IMR-90 (cell line): ENCODE measurements around the gene PHPT1. TPM values are rescaled to one million over a fixed set of nuclear protein-coding genes. Genes with fewer than 3 reads are reported as not detected.
A peak's percentile ranks its signal among the peaks of the same experiment; 100 is the strongest.

Experiments
- ATAC-seq: fragments of 200-7000 bp; cut with Tn5 transposase; 2 replicates; pipeline ENCODE4 v1.9.1; 2020; ENCODE audit warnings: low read depth, mild to moderate bottlenecking, moderate library complexity
- BruUV-seq: library from RNA; stranded (reverse); fragments of 400-500 nt; replicated peaks from 2 replicates; lab custom pipeline; 2021; lab: Mats Ljungman, UMichigan
- CTCF ChIA-PET: fragments of 300-600 bp; formaldehyde crosslinking; extraction: SDS; loops from one replicate; lab custom pipeline; 2021; ENCODE audit warnings: antibody characterized with exemption; lab: Yijun Ruan, JAX
- POLR2A ChIA-PET: fragments of 300-600 bp; sonication (Branson Sonifier 250); formaldehyde crosslinking; loops from one replicate; lab custom pipeline; 2022; ENCODE audit warnings: antibody characterized with exemption; ENCODE audit not compliant: unreplicated experiment; lab: Charles Lee
- DNase-seq: peaks from one replicate; pipeline ENCODE4 v3.0.0; 2013
- H2AFZ ChIP-seq: replicated peaks from 2 replicates; pipeline ENCODE3; 2013; ENCODE audit warnings: low read length, mild to moderate bottlenecking; ENCODE audit not compliant: poor library complexity
- H2AK5ac ChIP-seq: 2 replicates; pipeline ENCODE4 v1.6.1; 2013; ENCODE audit warnings: low read depth, low read length, inconsistent platforms
- H2AK9ac ChIP-seq: replicated peaks from 2 replicates; pipeline ENCODE3; 2013; ENCODE audit warnings: mild to moderate bottlenecking, low read depth, low read length, moderate library complexity; ENCODE audit not compliant: poor library complexity
- H2BK120ac ChIP-seq: 2 replicates; pipeline ENCODE4 v1.6.1; 2013; ENCODE audit warnings: low read depth, low read length, inconsistent platforms
- H2BK15ac ChIP-seq: 3 replicates; pipeline ENCODE4 v1.6.1; 2013; ENCODE audit warnings: low read depth, low read length, inconsistent platforms
- H2BK20ac ChIP-seq: 2 replicates; pipeline ENCODE4 v1.6.1; 2013; ENCODE audit warnings: low read depth, mild to moderate bottlenecking, inconsistent platforms, low read length, moderate library complexity
- H2BK5ac ChIP-seq: 2 replicates; pipeline ENCODE4 v1.6.1; 2013; ENCODE audit warnings: mild to moderate bottlenecking, low read depth, low read length, inconsistent platforms; ENCODE audit not compliant: poor library complexity, severe bottlenecking
- H3K14ac ChIP-seq: replicated peaks from 2 replicates; pipeline ENCODE4 v1.6.1; 2013; ENCODE audit warnings: low read depth, low read length, inconsistent platforms
- H3K18ac ChIP-seq: 2 replicates; pipeline ENCODE4 v1.6.1; 2013; ENCODE audit warnings: low read depth, low read length, control low read depth
- H3K23ac ChIP-seq: 2 replicates; pipeline ENCODE4 v1.6.1; 2013; ENCODE audit warnings: low read depth, low read length, inconsistent platforms
- H3K27ac ChIP-seq: 2 replicates; pipeline ENCODE4 v1.5.1; 2013; ENCODE audit warnings: mild to moderate bottlenecking, control low read depth, low read length; ENCODE audit not compliant: insufficient read depth
- H3K27me3 ChIP-seq: 2 replicates; pipeline ENCODE4 v1.6.1; 2013; ENCODE audit warnings: low read length; ENCODE audit not compliant: control insufficient read depth, insufficient read depth
- H3K36me3 ChIP-seq: 2 replicates; pipeline ENCODE4 v1.6.1; 2013; ENCODE audit warnings: low read length, mixed read lengths; ENCODE audit not compliant: control insufficient read depth, insufficient read depth
- H3K4ac ChIP-seq: 2 replicates; pipeline ENCODE4 v1.6.1; 2013; ENCODE audit warnings: low read depth, low read length, inconsistent platforms
- H3K4me1 ChIP-seq: 2 replicates; pipeline ENCODE4 v1.6.1; 2013; ENCODE audit warnings: low read length, mixed read lengths; ENCODE audit not compliant: control insufficient read depth, insufficient read depth
- H3K4me2 ChIP-seq: 2 replicates; pipeline ENCODE4 v1.6.1; 2013; ENCODE audit warnings: low read depth, mild to moderate bottlenecking, control low read depth, low read length, moderate library complexity
- H3K4me3 ChIP-seq: 2 replicates; pipeline ENCODE4 v1.5.1; 2013; ENCODE audit warnings: low read depth, mild to moderate bottlenecking, control low read depth, low read length, moderate library complexity; ENCODE audit not compliant: insufficient read depth
- H3K56ac ChIP-seq: 2 replicates; pipeline ENCODE4 v1.6.1; 2013; ENCODE audit warnings: low read length, inconsistent platforms; ENCODE audit not compliant: insufficient read depth; ENCODE audit errors: extremely low read depth
- H3K79me1 ChIP-seq, 2 experiments: 2 replicates each; pipeline ENCODE4 v1.6.1; 2013; ENCODE audit warnings: low read length in 2 of 2, inconsistent platforms in 1 of 2, low read depth in 1 of 2
- H3K9ac ChIP-seq: 2 replicates; pipeline ENCODE4 v1.6.1; 2013; ENCODE audit warnings: low read depth, low read length, control low read depth
- H3K9me1 ChIP-seq: 2 replicates; pipeline ENCODE4 v1.6.1; 2013; ENCODE audit warnings: low read length, inconsistent platforms; ENCODE audit not compliant: insufficient read depth
- H3K9me3 ChIP-seq: 2 replicates; pipeline ENCODE4 v1.6.1; 2013; ENCODE audit warnings: low read length; ENCODE audit not compliant: control insufficient read depth, insufficient read depth
- H4K20me1 ChIP-seq: 2 replicates; pipeline ENCODE4 v1.6.1; 2013; ENCODE audit warnings: low read length, inconsistent platforms; ENCODE audit not compliant: insufficient read depth
- H4K5ac ChIP-seq: 2 replicates; pipeline ENCODE4 v1.6.1; 2013; ENCODE audit warnings: mild to moderate bottlenecking, low read depth, low read length, control low read depth
- H4K8ac ChIP-seq, 2 experiments: 2 replicates each; pipeline ENCODE4 v1.6.1; 2013; ENCODE audit warnings: low read depth in 2 of 2, low read length in 2 of 2, control low read depth in 1 of 2, inconsistent platforms in 1 of 2
- H4K91ac ChIP-seq: 2 replicates; pipeline ENCODE4 v1.6.1; 2013; ENCODE audit warnings: low read depth, low read length, inconsistent platforms; ENCODE audit not compliant: insufficient read depth
- MAZ ChIP-seq: IDR thresholded peaks from 2 replicates; pipeline ENCODE4 v1.6.1; 2012; ENCODE audit warnings: low read depth, mild to moderate bottlenecking, low read length, improper control_type of control experiment, moderate library complexity, borderline replicate concordance
- MXI1 ChIP-seq: IDR thresholded peaks from 2 replicates; pipeline ENCODE4 v1.6.1; 2012; ENCODE audit warnings: low read depth, mild to moderate bottlenecking, low read length, moderate library complexity, borderline replicate concordance
- POLR2A ChIP-seq: IDR thresholded peaks from 2 replicates; pipeline ENCODE4 v1.6.1; 2012; ENCODE audit warnings: mild to moderate bottlenecking, low read depth, low read length
- RAD21 ChIP-seq: IDR thresholded peaks from 2 replicates; pipeline ENCODE4 v1.6.1; 2012; ENCODE audit warnings: low read length, improper control_type of control experiment
- RCOR1 ChIP-seq: IDR thresholded peaks from 2 replicates; pipeline ENCODE4 v1.6.1; 2012; ENCODE audit warnings: mild to moderate bottlenecking, low read length, improper control_type of control experiment; ENCODE audit not compliant: insufficient replicate concordance
- RFX5 ChIP-seq: IDR thresholded peaks from 2 replicates; pipeline ENCODE4 v1.8.0; 2012; ENCODE audit warnings: low read depth, mild to moderate bottlenecking, low read length, moderate library complexity
- WGBS, 2 experiments: methylation state at CpG; one replicate each; pipeline versions ENCODE4 v1.1.5 to v1.1.7; 2013; ENCODE audit warnings: missing lambda C conversion rate in 2 of 2; ENCODE audit not compliant: insufficient read length in 1 of 2; ENCODE audit errors: extremely low coverage in 2 of 2; 5-methylcytosine and 5-hydroxymethylcytosine counted together
- dilution Hi-C: fragments of 300-500 bp; cut with HindIII; formaldehyde crosslinking; loops from one replicate; pipeline ENCODE4 v1.14.3; 2018; ENCODE audit warnings: low sequenced_read_pairs; ENCODE audit not compliant: unreplicated experiment
- in situ Hi-C: fragments of 300-500 bp; cut with MboI; formaldehyde crosslinking; loops from 3 replicates; pipeline ENCODE4 v1.14.3; 2019; ENCODE audit warnings: low sequenced_read_pairs, inconsistent platforms, mixed read lengths
- intact Hi-C: fragments of 100-400 bp; cut with micrococcal nuclease; formaldehyde crosslinking; loops from 2 replicates; pipeline ENCODE4 v1.10.0; 2022
- polyA plus RNA-seq, 3 experiments: library from polyadenylated mRNA; depleted of rRNA; stranded (reverse); fragments of >200 nt; gene quantifications; 2 replicates each; pipeline ENCODE4 v1.2.3, GENCODE V29; 2012; ENCODE audit warnings: low replicate concordance in 1 of 3
- total RNA-seq: library from RNA; depleted of rRNA; stranded (reverse); fragments of >200 nt; gene quantifications from 2 replicates; pipeline ENCODE4 v1.2.3, GENCODE V29; 2012
- TF ChIP-seq, protein P1 (sequence below): conservative IDR thresholded peaks from 2 replicates; pipeline ENCODE4 v1.5.1; 2012; ENCODE audit warnings: mild to moderate bottlenecking, low read depth, low read length, improper control_type of control experiment
- TF ChIP-seq, protein P2 (sequence below): fragments of 150-350 bp; IDR thresholded peaks from 2 replicates; pipeline ENCODE4 v1.6.1; 2016; ENCODE audit warnings: low read depth, mild to moderate bottlenecking, low read length, moderate library complexity, borderline replicate concordance

PHPT1 gene
- total and polyA plus RNA-seq, 2 of the 4 experiments (the other 2 are of a cell fraction): 79.8 to 214 TPM

DNA sequence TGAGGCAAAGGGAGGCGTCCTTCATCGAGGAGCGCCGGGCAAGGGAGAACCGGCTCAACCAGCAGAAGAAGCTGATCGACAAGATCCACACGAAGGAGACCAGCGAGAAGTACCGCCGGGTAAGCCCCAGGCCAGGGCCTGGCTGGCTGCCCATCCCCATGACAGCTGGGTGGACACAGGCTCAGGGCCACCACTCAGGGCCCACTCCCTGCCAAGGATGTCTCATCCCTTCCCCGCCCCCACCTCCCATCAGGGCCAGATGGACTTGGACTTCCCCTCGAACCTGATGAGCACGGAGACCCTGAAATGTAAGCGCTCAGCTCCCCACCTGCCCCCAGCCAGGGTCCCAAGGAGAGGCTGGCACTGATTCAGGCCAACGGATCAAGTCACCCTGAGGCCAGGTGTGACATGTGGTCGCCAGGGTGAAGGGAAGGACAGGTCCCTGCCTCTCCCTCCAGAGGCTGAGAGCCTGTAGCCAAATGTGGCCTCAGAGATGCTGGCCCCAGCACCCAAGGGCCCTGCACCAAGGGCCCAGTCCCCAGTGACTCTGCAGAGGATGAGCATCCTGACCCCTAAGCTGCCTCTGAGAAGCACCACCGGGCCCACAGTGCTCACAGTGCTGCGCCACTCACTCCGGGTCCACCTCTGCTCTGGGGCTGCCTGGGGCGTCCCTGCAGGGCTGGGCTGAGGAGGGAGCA, 44.6 kb upstream of the PHPT1 start:
- no peak overlapping the region for H4K91ac ChIP-seq
- no peak overlapping the region for H3K9ac ChIP-seq
- no peak overlapping the region for H2BK120ac ChIP-seq
- DNase-seq: no peak
- no peak overlapping the region for H4K5ac ChIP-seq
- H3K56ac ChIP-seq: no peak overlapping the region
- H4K20me1 ChIP-seq: peaks cover 13% of the 10 kb centered on the region; the same call in 1 of the 2 replicates
- H3K79me1 ChIP-seq: peaks cover 15 to 21% of the 10 kb centered on the region in 2 experiments
- H2AFZ ChIP-seq: peak overlapping the region; percentile 22
- ATAC-seq: no peak
- no peaks in the 10 kb centered on the region for H3K9me3 ChIP-seq
- no peak overlapping the region for H3K23ac ChIP-seq
- no peak overlapping the region for H2BK5ac ChIP-seq
- peaks cover 17% of the 10 kb centered on the region for H3K4me1 ChIP-seq
- no peak overlapping the region for H2BK15ac ChIP-seq
- no peak overlapping the region for H2AK9ac ChIP-seq
- H4K8ac ChIP-seq: no peak overlapping the region
- POLR2A ChIA-PET: no interaction called here
- CTCF ChIA-PET: no interaction called here
- H3K27ac ChIP-seq: no peak overlapping the region
- TF ChIP-seq RFX5 (no peak), RAD21 (no peak), MXI1 (no peak), RCOR1 (no peak), POLR2A (no peak), MAZ (no peak)
- TF ChIP-seq, protein P1, sequence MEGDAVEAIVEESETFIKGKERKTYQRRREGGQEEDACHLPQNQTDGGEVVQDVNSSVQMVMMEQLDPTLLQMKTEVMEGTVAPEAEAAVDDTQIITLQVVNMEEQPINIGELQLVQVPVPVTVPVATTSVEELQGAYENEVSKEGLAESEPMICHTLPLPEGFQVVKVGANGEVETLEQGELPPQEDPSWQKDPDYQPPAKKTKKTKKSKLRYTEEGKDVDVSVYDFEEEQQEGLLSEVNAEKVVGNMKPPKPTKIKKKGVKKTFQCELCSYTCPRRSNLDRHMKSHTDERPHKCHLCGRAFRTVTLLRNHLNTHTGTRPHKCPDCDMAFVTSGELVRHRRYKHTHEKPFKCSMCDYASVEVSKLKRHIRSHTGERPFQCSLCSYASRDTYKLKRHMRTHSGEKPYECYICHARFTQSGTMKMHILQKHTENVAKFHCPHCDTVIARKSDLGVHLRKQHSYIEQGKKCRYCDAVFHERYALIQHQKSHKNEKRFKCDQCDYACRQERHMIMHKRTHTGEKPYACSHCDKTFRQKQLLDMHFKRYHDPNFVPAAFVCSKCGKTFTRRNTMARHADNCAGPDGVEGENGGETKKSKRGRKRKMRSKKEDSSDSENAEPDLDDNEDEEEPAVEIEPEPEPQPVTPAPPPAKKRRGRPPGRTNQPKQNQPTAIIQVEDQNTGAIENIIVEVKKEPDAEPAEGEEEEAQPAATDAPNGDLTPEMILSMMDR: no peak
- TF ChIP-seq, protein P2, sequence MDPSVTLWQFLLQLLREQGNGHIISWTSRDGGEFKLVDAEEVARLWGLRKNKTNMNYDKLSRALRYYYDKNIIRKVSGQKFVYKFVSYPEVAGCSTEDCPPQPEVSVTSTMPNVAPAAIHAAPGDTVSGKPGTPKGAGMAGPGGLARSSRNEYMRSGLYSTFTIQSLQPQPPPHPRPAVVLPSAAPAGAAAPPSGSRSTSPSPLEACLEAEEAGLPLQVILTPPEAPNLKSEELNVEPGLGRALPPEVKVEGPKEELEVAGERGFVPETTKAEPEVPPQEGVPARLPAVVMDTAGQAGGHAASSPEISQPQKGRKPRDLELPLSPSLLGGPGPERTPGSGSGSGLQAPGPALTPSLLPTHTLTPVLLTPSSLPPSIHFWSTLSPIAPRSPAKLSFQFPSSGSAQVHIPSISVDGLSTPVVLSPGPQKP: no peak
- H3K4ac ChIP-seq: no peak overlapping the region
- dilution Hi-C loops (no loop called here), in situ Hi-C loops (no loop called here), intact Hi-C loops (no loop called here)
- no peaks in the 10 kb centered on the region for H3K9me1 ChIP-seq
- WGBS, 2 experiments: 92% methylated on average over 10 of the region's 20 CpGs; no CpG with 5 or more reads in 1 of the 2 experiments
- no peak overlapping the region for H3K4me2 ChIP-seq
- H3K18ac ChIP-seq: no peak overlapping the region
- peaks cover 2% of the 10 kb centered on the region for H3K36me3 ChIP-seq
- H2BK20ac ChIP-seq: no peak overlapping the region
- peaks cover 21% of the 10 kb centered on the region for H3K27me3 ChIP-seq
- H3K14ac ChIP-seq: no peak overlapping the region
- H3K4me3 ChIP-seq: no peak overlapping the region
- H2AK5ac ChIP-seq: no peak overlapping the region
- BruUV-seq: no TSS peak
